ENCODE data around the gene DEAF1. TPM values are rescaled to one million over a fixed set of nuclear protein-coding genes. Genes with fewer than 3 reads are reported as not detected.
A peak's percentile ranks its signal among the peaks of the same experiment; 100 is the strongest.
"Not testable (repeated sequence)": the region's sequence is repeated elsewhere in the genome, so short reads cannot be mapped to it uniquely, and the experiment has no call there.

The DEAF1 gene
- total and polyA plus RNA-seq, 7 donors: 12.5 to 30.0 (median 18.1) TPM

- ATAC-seq: no peak
- no peak overlapping the region for H3K4me3 ChIP-seq
- no peaks in the 10 kb centered on the region for H3K27me3 ChIP-seq (ENCODE audit: insufficient read depth in 3 of 3, low read length in 2 of 3)
- no peak for TF ChIP-seq CTCF (IDR thresholded peaks at IDR 0.05)
- no peaks in the 10 kb centered on the region for H3K9me3 ChIP-seq
- intact Hi-C loops (cut with DNase I): no loop called here
- H3K4me1 ChIP-seq: no peaks in the 10 kb centered on the region
- 86 to 95% (median 93%) methylated on average over 15 of the region's 15 CpGs for WGBS, 3 donors
- peaks cover 0 to 42% of the 10 kb centered on the region in 2 donors for H3K36me3 ChIP-seq (ENCODE audit: insufficient read depth in 1 of 2, low read depth in 1 of 2)
- H3K27ac ChIP-seq: no peak overlapping the region
- DNase-seq: no peak
Measured at GRCh38 chr11:653837-654236, 41.2 kb downstream of the DEAF1 start.

GRCh38 chr11:653136-653535, 41.9 kb downstream of the DEAF1 start:
- H3K27me3 ChIP-seq (ENCODE audit: insufficient read depth in 3 of 3, low read length in 2 of 3); H3K27ac ChIP-seq; H3K4me3 ChIP-seq; H3K4me1 ChIP-seq; ATAC-seq; DNase-seq; H3K9me3 ChIP-seq; intact Hi-C loops (cut with DNase I): not testable (repeated sequence)
- peaks cover 0 to 35% of the 10 kb centered on the region in 2 donors for H3K36me3 ChIP-seq (ENCODE audit: insufficient read depth in 1 of 2, low read depth in 1 of 2)
- WGBS, 3 donors: 87 to 92% (median 89%) methylated on average over 14 of the region's 14 CpGs

GRCh38 chr11:650482-650881, 44.5 kb downstream of the DEAF1 start:
- Histone ChIP-seq H3K27me3 (ENCODE audit: insufficient read depth in 3 of 3, low read length in 2 of 3) (no peaks in the 10 kb centered on the region), H3K4me3 (no peak overlapping the region), H3K9me3 (no peaks in the 10 kb centered on the region), H3K27ac (no peak overlapping the region), H3K4me1 (no peaks in the 10 kb centered on the region), H3K36me3 (ENCODE audit: insufficient read depth in 1 of 2, low read depth in 1 of 2) (peaks cover 0 to 36% of the 10 kb centered on the region in 2 donors)
- intact Hi-C loops (cut with DNase I): no loop called here
- ATAC-seq (peak in 2 of 4 donors; percentile 21 to 25), DNase-seq (no peak)
- TF ChIP-seq CTCF (IDR thresholded peaks at IDR 0.05): no peak
- 95 to 97% (median 97%) methylated on average over 10 of the region's 10 CpGs for WGBS, 3 donors

- H3K27ac ChIP-seq; DNase-seq; H3K27me3 ChIP-seq (ENCODE audit: insufficient read depth in 3 of 3, low read length in 2 of 3); H3K4me1 ChIP-seq; H3K9me3 ChIP-seq; ATAC-seq; H3K4me3 ChIP-seq; intact Hi-C loops (cut with DNase I): not testable (repeated sequence)
- WGBS, 3 donors: 66 to 93% (median 82%) methylated on average over 8 to 11 of the region's 14 CpGs
- peaks cover 0 to 39% of the 10 kb centered on the region in 2 donors for H3K36me3 ChIP-seq (ENCODE audit: insufficient read depth in 1 of 2, low read depth in 1 of 2)
Measured at GRCh38 chr11:647672-648158, 47.3 kb downstream of the DEAF1 start.

GRCh38 chr11:646214-646613, 48.8 kb downstream of the DEAF1 start:
- H3K36me3 ChIP-seq (ENCODE audit: insufficient read depth in 1 of 2, low read depth in 1 of 2): peaks cover 0 to 42% of the 10 kb centered on the region in 2 donors
- H3K4me3 ChIP-seq: no peak overlapping the region
- H3K27me3 ChIP-seq (ENCODE audit: insufficient read depth in 3 of 3, low read length in 2 of 3): no peaks in the 10 kb centered on the region
- no peaks in the 10 kb centered on the region for H3K4me1 ChIP-seq
- no peak for ATAC-seq
- no peak for DNase-seq
- WGBS, 3 donors: 86 to 94% (median 91%) methylated on average over 13 to 14 of the region's 14 CpGs
- intact Hi-C loops (cut with DNase I): no loop called here
- no peaks in the 10 kb centered on the region for H3K9me3 ChIP-seq
- TF ChIP-seq CTCF (IDR thresholded peaks at IDR 0.05): no peak
- H3K27ac ChIP-seq: no peak overlapping the region

- no peak for DNase-seq
- no peaks in the 10 kb centered on the region for H3K27me3 ChIP-seq (ENCODE audit: insufficient read depth in 3 of 3, low read length in 2 of 3)
- H3K36me3 ChIP-seq (ENCODE audit: insufficient read depth in 1 of 2, low read depth in 1 of 2): peaks cover 0 to 37% of the 10 kb centered on the region in 2 donors
- TF ChIP-seq CTCF (IDR thresholded peaks at IDR 0.05): no peak
- no peaks in the 10 kb centered on the region for H3K9me3 ChIP-seq
- intact Hi-C loops (cut with DNase I): no loop called here
- H3K4me1 ChIP-seq: no peaks in the 10 kb centered on the region
- H3K4me3 ChIP-seq: no peak overlapping the region
- no peak for ATAC-seq
- 86 to 91% (median 88%) methylated on average over 16 of the region's 16 CpGs for WGBS, 3 donors
- no peak overlapping the region for H3K27ac ChIP-seq
Measured at GRCh38 chr11:645536-645935, 49.5 kb downstream of the DEAF1 start.
